HCEC 1CT (cell line): ENCODE results near the gene IL22RA1.

Experiments
- DNase-seq: peaks from one replicate; pipeline ENCODE4 v3.0.0-alpha.2; 2017

The IL22RA1 gene

DNA sequence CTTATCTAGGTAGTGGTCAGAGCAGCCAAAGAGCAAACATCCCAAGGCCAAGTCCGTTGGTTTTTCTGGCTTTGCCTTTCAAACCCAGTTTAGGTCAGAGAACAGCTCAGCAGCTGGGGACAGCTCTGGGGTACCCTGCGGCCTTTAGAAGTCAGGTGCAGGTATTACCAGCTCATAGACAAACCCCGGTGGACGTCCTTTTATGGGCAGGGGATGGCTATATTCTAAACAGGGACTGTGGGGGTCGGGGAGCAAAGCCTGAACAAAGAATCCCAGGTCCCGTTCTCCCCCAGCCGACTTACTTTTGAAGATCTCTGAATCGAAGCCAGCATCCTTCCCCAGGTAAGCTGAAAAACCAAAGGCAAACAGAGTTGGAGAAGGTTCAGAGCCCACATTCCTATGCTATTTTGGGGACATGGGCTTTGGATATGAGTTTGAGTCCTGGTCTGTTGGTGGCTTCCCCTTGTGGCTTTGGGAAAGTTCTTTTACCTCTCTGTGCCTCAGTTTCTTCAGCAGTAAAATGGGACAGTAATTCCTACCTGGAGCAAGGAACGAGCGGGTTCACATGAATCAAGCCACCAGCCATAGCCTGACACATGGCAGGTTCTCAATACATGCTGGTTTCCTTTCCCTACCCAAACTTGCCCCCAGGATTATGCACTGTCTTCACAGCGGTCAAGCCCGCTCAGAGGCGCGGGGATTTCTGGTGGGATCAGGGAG, 47.6 kb downstream of the IL22RA1 start:
- DNase-seq, result no peak

- no peak for DNase-seq
These were observed 48.4 kb downstream of the IL22RA1 start for GRCh38 chr1:24094554-24094953.

GRCh38 chr1:24093732-24094131, 49.2 kb downstream of the IL22RA1 start:
- DNase-seq, result no peak

DNA sequence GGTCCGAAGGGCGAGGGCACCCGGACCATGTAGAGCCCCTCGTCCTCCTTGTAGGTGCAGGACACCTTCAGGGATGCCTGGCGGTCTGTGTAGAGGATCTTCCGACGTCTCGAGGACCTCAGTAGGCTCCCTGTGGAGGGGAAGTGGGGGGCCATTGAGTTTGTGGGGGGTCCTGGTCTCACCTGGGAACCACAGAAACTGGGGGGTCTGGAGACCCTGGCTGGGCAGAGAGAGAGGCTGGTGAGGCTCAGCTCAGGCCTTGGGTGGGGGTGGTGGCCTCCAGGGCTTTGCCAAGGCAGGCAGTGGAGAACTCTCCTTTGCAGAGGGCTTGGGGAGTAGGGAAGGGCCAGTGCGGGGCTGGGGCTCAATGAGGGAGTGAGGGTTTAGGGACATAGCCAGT, 50.0 kb downstream of the IL22RA1 start:
- DNase-seq, result no peak

DNA sequence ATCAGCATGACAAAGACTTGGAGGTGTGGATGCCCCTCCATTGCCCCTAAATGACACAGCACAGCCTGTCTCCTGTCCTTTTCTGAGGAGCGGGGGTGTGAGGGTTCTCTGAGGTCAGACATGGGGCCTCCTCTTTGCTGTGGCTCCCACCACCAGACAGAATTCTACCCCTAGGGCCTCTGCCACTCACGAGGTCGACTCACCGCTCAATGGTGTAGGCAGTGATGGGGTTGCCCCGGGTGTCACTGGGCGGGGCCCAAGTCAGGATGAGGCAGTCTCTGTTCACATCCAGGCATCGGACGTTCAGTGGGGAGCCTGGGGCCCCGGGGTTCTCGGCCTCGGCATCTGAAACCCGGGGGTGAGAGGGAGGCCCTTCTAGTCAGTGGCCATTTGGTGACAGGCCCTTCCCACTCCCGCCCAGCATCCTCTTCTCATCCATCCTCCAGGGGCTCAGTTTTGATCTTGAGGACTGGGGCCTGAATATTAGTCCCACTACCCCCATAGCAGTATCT, 50.9 kb downstream of the IL22RA1 start:
- DNase-seq, result no peak

- DNase-seq, result no peak
These were observed 52.2 kb downstream of the IL22RA1 start for GRCh38 chr1:24090736-24091135.

DNA sequence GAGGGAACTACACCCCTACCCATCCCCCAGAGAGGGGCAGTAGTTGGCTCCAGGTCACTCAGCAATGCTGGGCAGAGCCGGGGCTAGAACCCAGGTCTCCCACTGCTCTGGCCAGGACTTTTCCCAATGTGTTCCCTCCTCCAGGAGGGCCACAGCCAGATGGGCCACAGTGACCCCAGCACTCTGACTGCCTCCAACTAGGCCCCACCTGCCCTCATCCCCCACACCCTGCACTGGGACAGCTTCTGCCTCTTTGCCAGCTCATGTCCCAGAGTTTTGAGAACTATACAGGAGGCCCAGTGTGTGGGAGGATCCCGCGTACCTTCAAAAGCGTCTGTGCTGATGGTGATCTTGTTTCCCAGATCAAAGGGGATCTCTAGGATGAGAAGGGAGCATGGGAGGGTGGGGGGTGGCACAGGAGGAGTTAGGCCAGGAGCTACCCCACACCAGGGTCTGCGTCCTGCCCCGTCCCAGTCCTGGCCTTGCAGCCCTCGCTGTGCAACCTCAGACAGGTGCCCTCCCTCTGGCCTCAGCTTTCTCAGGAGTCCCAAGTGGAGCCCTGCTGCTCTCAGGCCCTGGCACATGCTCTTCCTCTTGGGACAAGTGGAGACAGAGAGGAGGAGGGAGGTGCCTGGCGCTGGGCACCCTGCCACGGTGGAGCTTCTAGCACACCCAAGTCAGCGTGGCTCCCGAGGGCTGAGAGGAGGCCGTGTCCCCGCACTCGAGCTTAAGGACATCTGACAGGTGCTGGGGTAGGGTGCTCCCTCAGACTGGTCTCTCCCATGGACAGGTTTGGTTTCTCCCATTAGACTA, 53.0 kb downstream of the IL22RA1 start:
- DNase-seq, result no peak

DNA sequence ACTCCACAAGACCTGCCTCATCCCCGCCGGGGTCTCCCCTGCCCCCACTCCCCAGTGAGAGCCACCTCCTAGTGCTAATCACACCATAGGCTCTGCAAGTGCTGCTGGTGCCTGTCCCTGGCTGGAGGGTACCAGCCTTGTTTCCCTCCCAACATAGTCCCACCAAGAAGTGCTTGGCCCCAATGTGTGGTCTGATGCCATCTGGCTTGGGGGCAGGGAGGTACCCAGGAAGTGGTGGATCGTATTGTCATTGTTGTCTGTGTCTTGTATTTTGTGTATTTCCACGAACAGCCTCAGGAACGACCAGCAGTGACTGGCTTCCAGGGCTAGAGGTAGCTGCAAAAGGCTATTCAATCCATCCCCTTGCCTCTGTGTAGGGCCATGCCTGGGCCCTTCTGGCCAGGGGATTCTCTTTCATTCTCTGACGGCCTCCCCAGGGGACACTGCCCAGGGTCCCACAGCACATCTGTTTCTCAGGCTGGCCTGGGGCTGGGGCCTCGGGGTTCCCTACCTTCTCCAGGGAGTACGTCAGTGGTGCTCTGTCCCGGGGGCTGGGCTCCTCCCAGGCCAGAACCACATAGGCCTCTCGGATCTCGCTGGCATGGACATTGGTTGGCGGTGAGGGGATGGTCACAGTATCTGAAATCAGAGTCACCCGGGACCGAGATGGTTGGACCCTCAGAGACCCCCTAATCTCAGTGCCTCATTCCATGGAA, 53.8 kb downstream of the IL22RA1 start:
- DNase-seq, result no peak

DNA sequence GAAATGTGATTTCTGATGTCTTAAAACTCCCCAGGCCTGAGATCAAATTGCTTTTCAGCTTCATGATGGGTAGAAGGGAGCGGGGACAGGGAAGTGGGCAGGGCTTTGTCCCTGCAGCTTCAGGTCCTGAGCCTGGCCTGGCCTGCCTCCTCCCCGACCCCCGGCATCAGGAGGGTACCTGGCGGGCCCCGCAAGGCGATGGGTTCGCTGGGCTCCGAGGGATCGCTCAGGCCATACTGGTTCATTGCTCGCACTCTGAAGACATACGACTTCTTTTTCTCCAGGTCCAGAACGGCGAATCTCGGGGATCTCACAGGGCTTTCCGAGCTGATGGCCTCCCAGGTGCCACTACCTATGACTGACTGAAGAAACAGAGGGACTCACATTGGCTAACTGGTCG, 56.5 kb downstream of the IL22RA1 start:
- DNase-seq, result no peak

DNA sequence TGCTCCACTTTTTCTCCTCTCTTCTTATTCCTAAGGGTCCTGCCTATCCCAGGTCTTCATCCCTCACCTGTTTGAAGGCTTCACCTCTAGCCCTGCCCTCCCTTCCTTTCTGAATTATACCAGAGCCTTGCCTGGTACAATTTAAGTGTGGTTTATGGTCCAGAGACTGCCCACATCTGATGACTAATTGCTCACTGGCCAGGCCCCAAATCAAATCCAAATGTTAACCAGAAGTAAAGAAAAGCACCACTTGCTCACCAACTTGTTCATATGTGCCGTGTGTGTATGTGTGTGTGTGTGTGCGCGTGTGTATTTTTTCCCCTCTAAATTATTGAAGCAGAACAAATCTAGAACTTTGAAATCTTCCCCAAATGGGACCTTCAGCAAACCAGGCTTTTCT, 57.4 kb downstream of the IL22RA1 start:
- peak; percentile 38 for DNase-seq

DNA sequence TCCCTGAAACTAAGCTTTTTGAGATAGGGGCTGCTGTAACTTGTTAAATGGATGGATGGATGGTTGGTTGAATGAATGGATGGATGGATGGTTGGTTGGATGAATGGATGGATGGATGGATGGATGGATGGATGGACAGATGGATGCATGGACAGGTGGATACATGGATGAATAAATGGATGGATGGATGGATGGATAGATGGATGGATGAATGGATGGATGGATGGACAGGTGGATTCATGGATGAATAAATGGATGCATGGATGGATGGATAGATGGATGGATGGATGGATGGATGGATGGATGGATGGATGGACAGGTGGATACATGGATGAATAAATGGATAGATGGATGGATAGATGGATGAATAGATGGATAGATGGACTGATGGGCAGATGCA, 57.9 kb downstream of the IL22RA1 start:
- no peak for DNase-seq

DNA sequence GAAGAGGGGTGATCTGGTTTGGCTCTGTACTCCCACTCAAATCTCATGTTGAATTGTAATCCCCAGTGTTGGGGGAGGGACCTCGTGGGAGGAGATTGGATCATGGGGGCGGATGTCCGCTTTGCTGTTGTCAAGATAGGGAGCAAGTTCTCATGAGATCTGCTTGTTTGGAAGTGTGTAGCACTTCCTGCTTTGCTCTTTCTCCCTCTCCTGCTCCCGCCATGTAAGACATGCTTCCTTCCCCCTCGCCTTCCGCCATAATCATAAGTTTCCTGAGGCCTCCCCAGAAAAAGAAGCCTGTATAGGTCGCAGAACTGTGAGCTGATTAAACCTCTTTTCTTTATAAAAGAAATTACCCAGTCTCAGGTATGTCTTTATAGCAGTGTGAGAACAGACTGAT, 58.9 kb downstream of the IL22RA1 start:
- DNase-seq, result no peak

GRCh38 chr1:24082372-24082771, 60.6 kb downstream of the IL22RA1 start:
- DNase-seq, result no peak

GRCh38 chr1:24081190-24081589, 61.8 kb downstream of the IL22RA1 start:
- no peak for DNase-seq

DNA sequence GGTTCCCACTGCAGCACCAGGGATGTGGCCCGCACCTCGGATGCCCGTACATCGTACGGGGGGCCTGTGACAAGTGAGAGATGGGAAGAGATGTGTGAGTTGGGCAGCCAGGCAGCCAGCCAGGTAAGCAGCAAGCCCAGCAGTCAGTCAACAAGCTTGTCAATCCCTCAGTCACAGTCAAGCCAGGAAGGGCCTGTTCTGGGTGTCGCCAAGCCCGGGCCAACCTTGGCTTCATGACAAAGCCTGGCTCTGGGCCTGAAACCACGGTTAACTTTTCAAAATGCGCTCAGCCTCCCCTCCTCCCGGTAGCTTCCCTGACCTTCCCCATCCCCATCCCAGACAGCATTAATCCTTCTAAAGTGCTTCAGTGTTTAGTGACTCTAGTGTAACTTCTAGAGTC, 62.8 kb downstream of the IL22RA1 start:
- DNase-seq, result no peak

DNA sequence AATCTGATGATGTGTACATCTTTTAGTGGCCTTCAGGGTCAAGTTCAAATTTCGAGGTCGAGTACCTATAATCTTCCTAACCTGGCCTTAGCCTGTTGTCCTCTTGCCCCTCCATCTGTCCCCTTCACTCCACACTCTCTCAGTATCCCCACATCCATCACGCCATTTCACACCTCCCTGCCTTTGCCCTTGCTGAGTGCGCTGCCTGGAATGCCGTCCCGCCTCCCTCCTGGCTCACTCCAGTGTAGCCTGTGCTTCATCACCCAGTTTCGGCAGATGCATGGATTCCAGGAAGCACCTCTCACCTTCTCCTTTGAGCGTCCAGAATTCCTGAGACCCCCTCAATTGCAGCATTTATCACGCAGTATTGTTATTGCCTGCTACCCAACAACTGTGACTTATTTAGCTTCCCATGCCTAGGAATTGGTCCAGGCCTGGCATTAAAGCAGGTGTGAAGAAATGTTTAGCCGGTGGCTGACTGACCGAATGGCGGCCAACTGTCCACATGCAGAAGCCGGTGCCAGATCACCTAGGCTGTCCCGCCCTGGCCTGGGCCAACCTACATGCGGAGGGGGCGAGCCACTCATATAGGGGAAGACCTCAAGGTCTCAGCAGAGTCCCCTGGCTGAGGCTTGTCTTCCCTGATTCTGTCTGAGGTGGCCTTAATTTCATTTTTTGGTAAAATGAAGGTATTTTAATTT, 65.5 kb downstream of the IL22RA1 start:
- DNase-seq, result no peak

- no peak for DNase-seq
These were observed 67.0 kb downstream of the IL22RA1 start for GRCh38 chr1:24075946-24076345.

DNA sequence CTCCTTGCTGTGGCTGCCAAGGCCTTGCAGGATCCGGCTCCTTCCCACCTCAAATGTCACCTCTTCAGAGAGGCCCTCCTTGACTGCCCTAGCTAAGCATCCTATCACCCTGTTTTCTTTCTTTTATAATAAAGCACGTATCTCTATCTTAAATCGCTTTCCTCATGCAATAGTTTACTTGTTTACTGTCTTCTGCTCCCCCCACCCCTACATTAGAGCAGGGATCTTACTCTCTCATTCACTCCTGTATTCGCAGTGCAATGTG, 67.4 kb downstream of the IL22RA1 start:
- DNase-seq, result no peak

DNA sequence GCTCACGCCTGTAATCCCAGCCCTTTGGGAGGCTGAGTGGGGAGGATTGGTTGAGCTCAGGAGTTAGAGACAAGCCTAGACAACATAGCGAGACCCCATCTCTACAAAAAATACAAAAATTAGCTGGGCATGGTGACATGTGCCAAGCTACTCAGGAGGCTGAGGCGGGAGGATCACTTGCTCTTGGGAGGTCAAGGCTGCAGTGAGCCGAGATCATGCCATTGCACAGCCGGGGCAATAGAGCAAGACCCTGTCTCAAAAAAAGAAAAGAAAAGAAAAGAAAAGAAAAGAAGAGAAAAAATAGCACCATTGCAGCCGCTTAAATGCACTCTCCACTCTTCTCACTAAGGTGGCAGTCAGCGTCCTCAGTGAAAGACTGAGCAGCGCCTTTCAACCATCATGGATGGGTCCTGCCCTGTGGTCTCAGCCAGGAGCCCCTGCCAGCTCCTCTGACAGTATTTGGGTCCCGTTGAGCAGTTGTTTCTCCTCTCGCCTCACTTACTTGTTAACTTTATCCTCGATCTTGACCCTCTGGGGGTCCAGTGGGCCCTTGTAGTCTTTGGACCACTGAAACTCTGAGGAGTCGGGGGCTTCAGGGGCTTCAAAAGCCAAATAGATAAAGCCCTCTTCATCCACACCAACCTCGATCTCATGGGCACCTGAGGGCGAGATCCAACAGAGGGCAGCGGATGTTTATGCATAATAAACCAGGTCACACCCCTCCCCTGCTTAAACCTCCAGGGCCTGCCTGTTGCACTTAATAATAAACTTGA, 67.9 kb downstream of the IL22RA1 start:
- DNase-seq, result no peak

- DNase-seq, result no peak
These were observed 68.7 kb downstream of the IL22RA1 start for GRCh38 chr1:24074196-24074595.

- DNase-seq, result no peak
These were observed 71.0 kb downstream of the IL22RA1 start for GRCh38 chr1:24071941-24072340.

- peak; percentile 63 for DNase-seq
These were observed 72.0 kb downstream of the IL22RA1 start for GRCh38 chr1:24070821-24071393.
